GM21515 (cell line): ENCODE results near the gene CLASP2.
A peak's percentile ranks its signal among the peaks of the same experiment; 100 is the strongest.
"Not testable (repeated sequence)": the region's sequence is repeated elsewhere in the genome, so short reads cannot be mapped to it uniquely, and the experiment has no call there.

Experiments
- ATAC-seq: cut with Tn5 transposase; IDR thresholded peaks from one replicate; pipeline ENCODE4 v1.9.1; 2021; ENCODE audit not compliant: unreplicated experiment

The CLASP2 gene

DNA sequence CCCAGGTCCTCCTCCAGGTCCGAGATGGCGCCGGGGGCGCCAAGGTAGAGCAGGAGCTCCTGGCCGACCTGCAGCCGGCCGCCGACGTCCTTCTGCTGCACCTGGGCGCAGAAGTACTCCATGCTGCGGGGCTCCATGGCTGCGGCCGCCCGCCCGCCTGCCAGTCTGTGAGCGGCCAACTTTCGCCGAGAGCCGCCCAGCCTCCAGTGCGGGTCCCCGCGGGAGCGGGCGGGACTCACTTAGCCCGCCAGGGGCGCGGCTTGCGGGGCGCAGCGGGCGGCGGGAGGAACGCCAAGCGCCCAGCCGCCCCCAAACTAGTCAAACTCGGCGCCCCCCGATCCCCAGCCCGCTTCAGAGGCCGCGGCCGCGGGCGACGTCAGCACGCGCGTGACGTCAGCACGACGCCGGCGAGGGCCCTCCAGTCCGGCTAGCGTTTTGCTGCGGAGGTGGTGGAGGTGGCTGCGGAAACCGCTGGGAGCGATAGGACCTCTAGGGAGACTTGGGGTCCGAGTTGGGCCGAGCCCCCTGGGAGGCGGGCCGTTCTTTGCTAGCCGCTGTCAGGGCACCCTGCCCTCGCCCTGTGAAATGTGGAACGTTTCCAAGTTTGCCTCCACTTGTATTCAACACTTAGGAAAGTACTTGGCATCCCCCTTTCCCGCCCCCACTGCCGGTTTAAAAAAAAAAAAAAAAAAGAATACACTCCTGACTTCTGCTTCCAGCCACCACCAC lies at the start of gene CLASP2:
TSS of gene CLASP2 (minus strand) at position 389 of the 729 bp plus-strand sequence. CDS start at position 137, 252 bp downstream.
- peak; percentile 96 for ATAC-seq

DNA sequence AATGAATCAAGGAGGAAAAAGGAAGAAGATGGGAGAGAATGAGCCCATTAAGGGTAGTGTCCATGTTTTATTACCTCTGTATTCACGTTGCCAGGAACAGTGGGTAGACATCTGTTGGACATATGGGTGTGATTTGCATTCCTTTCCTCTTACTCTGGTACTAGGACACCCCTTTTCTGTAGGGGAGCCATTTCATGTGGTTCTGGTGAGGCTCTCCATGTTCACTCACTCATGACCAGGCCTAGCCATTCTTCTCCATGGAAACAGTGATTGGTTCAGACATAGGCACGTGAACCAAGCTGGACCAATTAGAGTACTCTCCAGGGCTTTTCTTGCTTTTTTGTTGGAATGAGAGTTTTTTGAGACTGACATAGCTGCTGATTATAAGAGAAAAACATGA lies 40.8 kb upstream of the CLASP2 start:
- no peak for ATAC-seq

DNA sequence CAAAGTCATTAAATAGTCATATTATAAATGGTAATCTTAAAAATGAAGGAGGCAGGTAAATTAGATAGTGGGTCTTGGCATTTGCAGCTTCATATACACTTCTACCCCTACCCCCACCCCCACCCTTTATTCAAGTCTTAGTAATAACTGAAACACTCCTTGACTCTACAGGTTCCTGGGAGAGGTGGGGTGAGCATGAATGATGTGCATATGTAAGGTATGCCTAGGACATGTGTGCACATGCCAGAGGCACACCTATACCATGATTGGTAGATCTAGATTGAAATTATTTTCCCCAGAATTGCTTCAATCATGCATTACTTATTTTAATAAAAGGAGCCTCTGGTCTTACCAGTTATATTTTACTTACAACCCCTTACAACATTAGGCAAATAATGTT lies 40.2 kb upstream of the CLASP2 start:
- ATAC-seq = no peak

DNA sequence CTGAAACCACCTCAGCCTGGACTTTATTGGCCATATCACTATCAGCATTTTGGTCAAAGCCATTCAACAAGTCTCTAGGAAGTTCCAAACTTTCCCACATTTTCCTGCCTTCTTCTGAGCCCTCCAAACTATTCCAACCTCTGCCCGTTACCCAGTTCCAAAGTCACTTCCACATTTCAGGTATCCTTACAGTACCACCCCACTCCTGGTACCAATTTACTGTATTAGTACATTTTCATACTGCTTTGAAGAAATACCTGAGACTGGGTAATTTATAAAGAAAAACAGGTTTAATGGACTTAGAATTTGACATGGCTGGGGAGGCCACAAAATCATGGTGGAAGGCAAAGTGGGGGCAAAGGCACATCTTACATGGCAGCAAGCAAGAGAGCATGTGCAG lies 36.3 kb upstream of the CLASP2 start:
- not testable (repeated sequence) for ATAC-seq

DNA sequence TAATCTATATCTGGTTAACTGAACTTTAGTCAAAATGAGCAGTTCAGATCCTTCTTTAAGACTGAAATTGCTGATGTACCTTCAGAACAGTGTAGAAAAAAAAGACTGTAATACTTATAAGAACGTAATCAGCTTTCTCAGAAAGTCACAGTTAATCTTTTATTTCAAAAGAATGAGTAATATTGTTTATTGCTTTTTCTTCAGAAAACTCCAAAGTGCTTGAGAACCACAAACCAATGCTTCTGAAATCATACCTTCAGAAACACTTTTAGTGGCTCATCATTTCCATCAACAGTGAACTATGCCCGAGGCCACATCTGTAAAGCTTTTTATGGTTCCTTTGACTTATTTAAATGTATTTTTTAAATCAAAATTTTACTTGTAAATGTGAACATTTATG lies 33.3 kb upstream of the CLASP2 start:
- ATAC-seq = no peak

DNA sequence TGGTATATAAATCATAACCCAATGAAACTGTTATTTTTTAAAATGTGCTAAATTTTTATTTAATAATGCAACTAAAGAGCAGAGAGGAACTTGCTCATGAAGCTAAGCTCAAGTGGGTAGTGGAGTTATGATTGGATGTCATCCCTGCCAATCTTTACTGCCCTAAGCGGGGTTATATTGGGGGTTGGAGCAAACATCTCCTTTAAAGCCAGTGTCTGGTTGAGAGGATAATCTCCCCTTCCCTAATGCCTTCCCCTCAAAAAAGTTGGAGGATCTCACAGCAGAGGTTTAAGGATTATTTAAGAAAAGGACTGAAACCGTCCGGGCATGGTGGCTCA lies 32.1 kb upstream of the CLASP2 start:
- no peak for ATAC-seq

DNA sequence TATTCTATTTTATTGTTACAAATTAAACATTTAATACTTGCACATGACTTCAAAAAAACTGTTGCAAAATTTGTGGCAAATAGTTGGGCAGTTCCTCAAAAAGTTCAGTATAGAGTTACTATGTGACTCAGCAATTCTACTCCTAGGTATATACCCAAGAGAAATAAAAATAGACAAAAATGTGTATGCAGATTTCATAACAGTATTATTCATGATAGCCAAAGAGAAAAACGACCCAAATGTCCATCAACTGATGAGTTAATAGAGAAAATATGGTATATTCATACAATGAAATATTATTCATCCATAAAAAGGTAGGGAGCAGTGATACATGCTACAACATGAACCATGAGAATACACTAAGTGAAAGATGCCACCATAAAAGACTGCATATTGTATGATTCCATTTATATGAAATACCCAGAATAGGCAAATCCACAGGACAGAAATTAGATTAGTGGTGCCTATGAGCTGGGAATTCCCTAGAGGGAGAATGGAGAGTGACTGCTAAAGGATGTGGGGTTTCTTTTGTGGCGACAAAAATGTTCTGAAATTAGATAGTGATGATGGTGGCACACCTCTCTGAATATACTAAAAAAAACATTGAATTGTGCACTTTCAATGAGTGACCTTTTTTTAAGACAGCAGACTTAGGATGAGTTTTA lies 31.6 kb upstream of the CLASP2 start:
- no peak for ATAC-seq

DNA sequence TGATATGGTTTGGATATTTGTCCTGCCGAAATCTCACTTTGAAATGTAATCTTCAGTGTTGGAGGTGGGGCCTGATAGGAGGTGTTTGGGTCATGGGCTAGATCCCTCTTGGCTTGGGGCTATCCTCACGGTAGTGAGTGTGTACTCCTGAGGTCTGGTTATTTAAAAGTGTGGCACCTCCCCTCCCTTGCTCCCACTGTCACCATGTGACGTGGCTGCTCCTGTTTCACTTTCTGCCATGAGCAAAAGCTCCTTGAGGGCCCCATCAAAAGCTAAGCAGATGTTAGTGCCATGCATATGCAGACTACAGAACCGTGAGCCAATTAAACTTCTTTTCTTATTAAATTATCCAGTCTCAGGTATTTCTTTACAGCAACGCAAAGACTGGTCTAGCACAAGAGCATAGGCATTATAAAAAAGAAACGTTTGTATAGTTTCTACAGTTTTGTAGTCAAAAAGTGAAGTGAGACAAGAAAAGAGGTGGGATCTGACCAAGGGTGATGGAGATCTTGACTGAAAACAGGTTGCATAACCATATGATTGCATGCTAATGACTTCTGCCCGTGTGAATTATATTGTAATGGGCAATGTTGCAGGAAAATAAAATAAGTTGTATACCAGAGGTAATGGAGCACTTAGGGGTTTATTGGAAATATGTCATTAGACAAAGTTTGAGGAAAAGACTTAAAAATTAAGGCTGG lies 28.5 kb upstream of the CLASP2 start:
- peak; percentile 66 for ATAC-seq

DNA sequence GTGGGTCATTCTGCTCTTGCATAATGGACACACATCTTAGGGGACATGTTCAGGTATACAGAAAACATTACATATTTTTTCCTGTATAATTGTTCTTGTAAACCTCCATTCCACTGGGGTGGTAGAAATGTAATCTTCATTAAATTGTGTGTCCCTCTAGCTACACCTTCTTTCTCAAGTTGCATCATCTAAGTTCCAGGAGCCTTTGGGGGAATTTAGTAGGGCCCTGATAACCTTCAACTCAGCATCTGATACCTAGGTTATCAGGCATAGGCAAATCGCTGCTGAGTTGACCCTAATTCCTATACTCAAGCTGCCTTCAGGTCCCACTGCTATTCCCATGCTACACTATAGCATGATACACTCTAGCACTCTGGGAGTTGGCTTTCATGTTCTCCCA lies 19.1 kb upstream of the CLASP2 start:
- no peak for ATAC-seq

DNA sequence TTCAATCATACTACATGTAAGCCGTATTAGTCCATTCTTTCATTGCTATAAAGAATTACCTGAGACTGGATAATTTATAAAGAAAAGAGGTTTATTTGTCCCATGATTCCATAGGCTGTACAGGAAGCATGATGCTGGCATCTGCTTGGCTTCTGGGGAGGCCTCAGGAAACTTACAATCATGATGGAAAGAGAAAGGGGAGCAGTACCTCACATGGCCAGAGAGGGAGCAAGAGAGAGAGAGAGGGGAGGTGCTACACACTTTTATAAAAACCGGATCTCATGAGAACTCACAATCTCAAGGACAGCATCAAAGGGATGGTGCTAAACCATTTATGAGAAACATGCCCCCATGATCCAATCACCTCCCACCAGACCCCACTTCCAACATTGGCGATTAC lies 14.3 kb upstream of the CLASP2 start:
- no peak for ATAC-seq

DNA sequence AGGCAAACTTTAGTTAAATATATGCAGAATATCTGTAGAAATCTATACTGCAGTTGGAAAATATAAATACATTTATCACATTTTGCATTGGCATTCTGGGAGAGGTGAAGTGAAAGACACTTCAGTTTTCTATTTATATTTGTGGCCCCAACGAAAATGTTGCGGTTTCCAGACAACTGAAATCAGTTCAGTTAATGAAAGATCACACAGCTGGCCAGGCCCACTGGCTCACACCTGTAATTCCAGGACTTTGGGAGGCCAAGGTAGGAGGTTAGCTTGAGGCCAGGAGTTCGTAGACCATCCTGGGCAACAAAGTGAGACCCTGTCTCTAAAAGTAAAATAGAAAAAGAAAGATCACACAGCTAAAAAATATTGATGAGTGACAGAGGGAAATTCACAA lies 11.9 kb upstream of the CLASP2 start:
- peak; percentile 83 for ATAC-seq

DNA sequence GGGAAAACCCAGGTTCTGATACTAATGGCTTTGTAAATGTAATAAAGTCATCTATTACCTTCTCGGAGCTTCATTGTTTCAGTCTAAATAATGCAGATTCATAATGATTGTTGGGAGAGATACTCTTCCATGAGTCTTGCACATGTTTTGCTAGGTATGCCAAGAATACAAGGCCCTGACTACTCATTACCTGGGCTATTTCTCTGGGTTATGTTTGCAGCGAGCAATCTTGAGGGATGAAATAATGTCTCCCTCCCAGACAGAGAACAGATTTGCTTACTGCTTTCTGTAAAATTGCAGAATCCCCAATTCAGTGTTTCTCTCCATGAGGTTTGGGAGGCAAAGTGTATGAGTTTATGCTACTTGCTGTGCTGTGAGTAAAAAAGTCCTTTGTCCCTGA lies 6.2 kb upstream of the CLASP2 start:
- no peak for ATAC-seq

DNA sequence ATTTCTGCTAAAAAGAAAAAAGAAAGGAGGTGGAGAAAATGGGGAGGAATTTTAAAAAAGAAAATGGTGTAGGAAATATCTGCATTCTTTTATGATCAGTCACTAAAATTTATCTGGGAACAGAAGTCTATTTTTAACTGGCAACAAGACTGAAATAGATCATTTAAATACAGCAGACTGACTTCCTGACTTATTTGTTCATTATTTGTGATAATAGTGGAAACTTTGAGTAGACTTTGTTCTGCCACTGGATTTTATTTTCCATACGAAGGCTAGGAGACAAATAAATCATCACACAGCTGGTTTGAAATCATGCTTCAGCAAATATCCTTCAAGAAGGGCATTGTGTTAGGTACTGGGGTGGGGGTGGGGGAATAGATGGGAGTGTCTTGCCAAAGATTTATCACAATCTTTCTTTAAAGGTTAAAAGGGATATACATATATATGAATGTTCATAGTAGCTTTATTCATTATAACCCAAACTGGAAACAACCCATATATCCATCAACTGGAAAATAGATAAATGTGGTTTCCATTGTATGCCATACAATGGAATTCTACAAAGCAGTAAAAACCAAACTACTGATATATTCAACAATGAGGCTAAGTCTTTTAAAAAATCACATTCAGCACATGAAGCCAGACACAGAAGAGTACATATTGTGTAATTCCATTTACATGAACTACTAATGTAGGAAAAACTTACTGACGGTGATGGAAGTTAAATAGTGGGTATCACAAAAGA lies 4.7 kb upstream of the CLASP2 start:
- ATAC-seq = no peak

DNA sequence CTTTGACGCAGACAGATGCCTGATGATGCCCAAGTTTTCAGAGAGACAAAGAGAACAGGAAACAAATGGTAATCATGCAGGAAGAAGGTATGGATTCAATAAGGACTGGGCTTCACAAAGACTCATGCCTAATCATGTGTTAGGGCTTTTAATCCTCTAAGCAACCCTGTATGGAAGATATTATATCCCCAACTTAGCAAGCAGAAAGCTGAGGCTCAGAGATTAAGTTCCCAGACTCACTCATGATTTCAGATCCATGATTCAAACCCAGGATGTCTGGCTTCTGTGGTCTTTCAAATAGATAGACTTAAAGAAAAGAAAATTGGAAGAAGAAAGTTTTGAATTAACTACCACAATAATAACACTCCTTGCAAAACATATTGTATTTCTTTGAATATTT lies 4.1 kb upstream of the CLASP2 start:
- ATAC-seq = no peak

DNA sequence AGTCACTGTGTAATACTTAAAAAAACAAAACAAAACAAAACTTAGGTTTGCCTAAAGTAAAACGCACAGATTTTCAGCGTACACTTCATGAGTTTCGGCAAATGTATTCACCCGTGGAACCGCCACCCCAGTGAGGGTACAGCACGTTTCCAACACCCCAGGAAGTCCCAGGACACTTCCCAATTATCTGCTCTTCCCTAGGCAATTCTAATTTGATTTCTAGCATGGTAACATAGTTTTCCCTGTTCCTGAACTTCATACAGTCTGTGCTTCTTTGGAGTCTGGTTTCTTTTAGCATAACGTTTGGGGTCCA lies 497 bp upstream of the CLASP2 start:
- ATAC-seq = no peak

DNA sequence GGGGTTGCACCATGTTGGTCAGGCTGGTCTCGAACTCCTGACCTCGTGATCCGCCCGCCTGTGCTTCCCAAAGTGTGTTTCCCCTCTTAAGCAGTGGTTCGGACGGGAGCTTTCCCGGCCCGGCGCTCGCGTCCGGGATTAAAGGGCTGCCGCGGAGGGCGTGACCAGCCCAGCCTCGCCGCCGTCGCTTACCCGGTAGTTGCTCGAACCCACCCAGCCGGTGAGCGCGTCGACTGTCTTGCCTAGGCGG lies 513 bp downstream of the CLASP2 start:
- ATAC-seq = peak; percentile 75

DNA sequence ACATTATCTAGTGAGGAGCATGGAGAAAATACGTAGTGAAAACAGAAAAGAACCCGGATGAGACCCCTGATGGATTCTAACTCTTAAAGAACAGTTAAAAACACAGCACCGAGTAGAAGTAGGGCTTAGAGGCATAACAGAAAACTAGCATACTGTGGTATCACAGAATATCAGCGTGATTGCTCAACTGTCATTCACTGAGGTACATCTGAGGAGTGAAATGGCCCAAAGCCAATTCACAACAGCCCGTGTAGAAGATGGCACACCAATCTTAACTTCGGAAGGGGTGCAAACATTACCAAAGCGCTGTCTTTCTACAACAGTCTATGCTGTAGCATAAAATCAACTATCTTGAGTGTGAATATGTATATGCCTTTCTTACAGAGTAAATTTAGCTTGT lies 1.8 kb downstream of the CLASP2 start:
- no peak for ATAC-seq

DNA sequence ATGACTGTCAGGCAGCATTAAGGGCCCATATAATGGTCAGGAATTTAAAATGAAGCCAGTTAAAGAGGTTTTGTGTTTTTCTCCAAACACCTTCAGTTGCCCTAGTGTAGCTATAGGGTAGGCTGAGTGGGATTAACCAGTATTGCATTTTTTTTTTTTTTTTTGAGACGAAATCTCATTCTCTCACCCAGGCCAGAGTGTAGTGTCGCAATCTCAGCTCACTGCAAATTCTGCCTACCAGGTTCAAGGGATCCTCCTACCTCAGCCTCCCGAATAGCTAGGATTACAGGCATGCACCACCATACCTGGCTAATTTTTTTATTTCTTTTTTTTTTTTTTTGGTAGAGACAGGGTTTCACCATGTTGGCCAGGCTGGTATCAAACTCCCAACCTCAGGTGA lies 7.0 kb downstream of the CLASP2 start:
- no peak for ATAC-seq

DNA sequence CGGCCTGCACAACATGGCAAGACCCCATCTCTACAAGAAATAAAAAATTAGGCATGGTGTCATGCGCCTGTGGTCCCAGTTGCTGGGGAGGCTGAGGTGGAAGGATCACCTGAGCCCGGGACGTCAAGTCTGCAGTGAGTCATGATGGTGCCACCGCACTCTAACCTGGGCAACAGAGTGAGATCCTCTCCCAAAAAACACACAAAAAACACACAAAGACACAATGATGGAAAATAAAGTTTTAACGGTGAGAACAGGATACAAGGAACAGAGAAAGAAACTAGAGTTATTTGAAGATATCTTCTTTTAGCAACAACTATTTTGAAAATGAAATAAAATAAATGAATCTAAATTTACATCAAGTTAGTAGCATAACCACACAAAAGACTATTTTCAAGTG lies 12.0 kb downstream of the CLASP2 start:
- no peak for ATAC-seq

DNA sequence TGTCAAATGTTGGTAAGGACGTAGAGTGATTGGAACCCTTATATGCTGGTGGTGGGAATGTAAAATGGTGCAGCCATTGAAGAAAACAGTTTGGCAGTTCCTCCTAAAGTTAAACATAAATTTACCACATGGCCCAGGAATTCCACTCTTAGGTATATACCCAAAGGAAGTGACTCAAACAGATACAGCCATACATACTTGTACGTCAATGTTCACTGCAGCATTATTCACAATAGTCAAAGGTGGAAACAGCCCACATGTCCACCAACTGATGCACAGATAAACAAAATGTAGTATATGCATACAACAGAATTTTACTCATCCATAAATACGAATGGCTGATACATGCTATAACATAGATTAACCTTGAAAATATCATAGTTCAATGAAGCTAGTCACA lies 13.2 kb downstream of the CLASP2 start:
- ATAC-seq = no peak

DNA sequence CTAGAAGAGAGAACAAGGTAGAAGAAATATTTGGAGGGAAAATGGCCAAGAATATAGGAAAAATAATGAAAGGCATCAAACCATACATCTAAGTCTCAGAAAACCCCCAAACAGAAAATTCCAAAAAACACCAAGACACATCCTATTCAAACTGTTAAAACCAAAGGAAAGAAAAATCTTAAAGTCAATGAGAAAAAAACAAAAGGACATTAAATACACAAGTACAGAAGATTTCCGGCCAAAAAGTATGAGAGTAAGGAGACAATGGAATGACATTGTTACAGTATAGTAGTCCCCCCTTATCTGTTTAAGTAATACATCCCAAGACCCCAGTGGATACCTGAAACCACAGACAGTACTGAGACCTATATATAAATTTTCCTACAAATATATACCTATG lies 18.8 kb downstream of the CLASP2 start:
- ATAC-seq = no peak

DNA sequence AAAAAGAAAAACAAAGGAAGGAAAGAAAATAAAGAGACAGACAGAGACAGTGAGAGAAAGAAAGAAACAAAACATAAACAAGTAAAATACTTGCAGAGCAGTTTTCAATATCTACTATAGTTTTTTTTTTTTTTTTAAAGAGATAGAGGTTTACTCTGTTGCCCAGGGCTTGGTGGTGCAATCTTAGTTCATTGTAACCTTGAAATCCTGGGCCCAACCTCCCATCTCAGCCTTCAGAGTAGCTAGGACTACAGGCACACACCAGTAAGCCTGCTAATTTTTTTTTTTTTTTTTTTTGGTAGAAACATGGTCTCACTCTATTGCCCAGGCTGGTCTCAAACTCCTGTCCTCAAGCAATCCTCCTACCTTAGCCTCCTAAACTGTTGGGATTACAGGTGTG lies 23.1 kb downstream of the CLASP2 start:
- no peak for ATAC-seq
